ENCODE results near the gene TSPEAR. TPM values are rescaled to one million over a fixed set of nuclear protein-coding genes. Genes with fewer than 3 reads are reported as not detected.

TSPEAR gene
- total RNA-seq, 6 experiments from 2014 or later: not detected

- Histone ChIP-seq H3K27ac (no peak overlapping the region), H3K4me1 (no peaks in the 10 kb centered on the region), H3K4me3 (no peak overlapping the region), H3K9me3 (no peaks in the 10 kb centered on the region), H3K27me3 (no peaks in the 10 kb centered on the region), H3K36me3 (no peaks in the 10 kb centered on the region)
- intact Hi-C loops (cut with DNase I): no loop called here
- DNase-seq: no peak
- no CpG with 5 or more reads among the region's 10 CpGs for WGBS (ENCODE audit: insufficient coverage, low coverage, low lambda C conversion rate, missing lambda C conversion rate)
- no peak for ATAC-seq
- TF ChIP-seq POLR2A (IDR thresholded peaks at IDR 0.05): no peak
- TF ChIP-seq CTCF (IDR thresholded peaks at IDR 0.05): no peak
Measured at GRCh38 chr21:44528634-44528995, 182.8 kb downstream of the TSPEAR start.

- no peaks in the 10 kb centered on the region for H3K27me3 ChIP-seq
- DNase-seq: peak in 2 of 3 donors; percentile 18 to 37
- no CpG with 5 or more reads among the region's 18 CpGs for WGBS (ENCODE audit: insufficient coverage, low coverage, low lambda C conversion rate, missing lambda C conversion rate)
Measured at GRCh38 chr21:44527983-44528633, 183.3 kb downstream of the TSPEAR start.

GRCh38 chr21:44527156-44527982 lies 184.0 kb downstream of the TSPEAR start:
- no peak overlapping the region for H3K4me3 ChIP-seq
- no peaks in the 10 kb centered on the region for H3K36me3 ChIP-seq
- no peak for ATAC-seq
- H3K9me3 ChIP-seq: no peaks in the 10 kb centered on the region
- no peak overlapping the region for H3K27ac ChIP-seq
- no peaks in the 10 kb centered on the region for H3K4me1 ChIP-seq
- TF ChIP-seq POLR2A (IDR thresholded peaks at IDR 0.05) (no peak), CTCF (IDR thresholded peaks at IDR 0.05) (no peak)
- DNase-seq: peak in 2 of 3 donors; percentile 7 to 33
- no peaks in the 10 kb centered on the region for H3K27me3 ChIP-seq
- intact Hi-C loops (cut with DNase I): no loop called here
- 88% methylated on average over 19 of the region's 37 CpGs for WGBS (ENCODE audit: insufficient coverage, low coverage, low lambda C conversion rate, missing lambda C conversion rate)

More at GRCh38 chr21:44527983-44528633, 183.3 kb downstream of the TSPEAR start:
- no peaks in the 10 kb centered on the region for H3K9me3 ChIP-seq
- no peak overlapping the region for H3K4me3 ChIP-seq
- intact Hi-C loops (cut with DNase I): no loop called here
- H3K4me1 ChIP-seq: no peaks in the 10 kb centered on the region
- H3K27ac ChIP-seq: no peak overlapping the region
- no peak for ATAC-seq
- H3K36me3 ChIP-seq: no peaks in the 10 kb centered on the region
- TF ChIP-seq CTCF (IDR thresholded peaks at IDR 0.05) (no peak), POLR2A (IDR thresholded peaks at IDR 0.05) (no peak)

- DNase-seq (peak in 2 of 3 donors; percentile 19 to 21), ATAC-seq (no peak)
- intact Hi-C loops (cut with DNase I): no loop called here
- no peak for TF ChIP-seq POLR2A (IDR thresholded peaks at IDR 0.05)
- TF ChIP-seq CTCF (IDR thresholded peaks at IDR 0.05): no peak
- Histone ChIP-seq H3K4me1 (no peaks in the 10 kb centered on the region), H3K9me3 (no peaks in the 10 kb centered on the region), H3K27me3 (no peaks in the 10 kb centered on the region), H3K4me3 (no peak overlapping the region), H3K27ac (no peak overlapping the region), H3K36me3 (no peaks in the 10 kb centered on the region)
- 66% methylated on average over 7 of the region's 12 CpGs for WGBS (ENCODE audit: insufficient coverage, low coverage, low lambda C conversion rate, missing lambda C conversion rate)
Measured at GRCh38 chr21:44526096-44526997, 185.0 kb downstream of the TSPEAR start.

All from right lobe of liver (tissue), 6 donors.